Stimulated activated CD4-positive, alpha-beta T cell treated with anti-CD3 and anti-CD28 coated beads, Interleukin-15, amount 100 ng/mL, for 48 hours (primary cell): Measurements from ENCODE around the gene ITPRIP.

Experiments
- DNase-seq, 2 donors: peaks; one replicate each; pipeline ENCODE4 v3.0.0-alpha.2; 2020; ENCODE audit warnings: low read depth in 2 of 2

The ITPRIP gene

DNA sequence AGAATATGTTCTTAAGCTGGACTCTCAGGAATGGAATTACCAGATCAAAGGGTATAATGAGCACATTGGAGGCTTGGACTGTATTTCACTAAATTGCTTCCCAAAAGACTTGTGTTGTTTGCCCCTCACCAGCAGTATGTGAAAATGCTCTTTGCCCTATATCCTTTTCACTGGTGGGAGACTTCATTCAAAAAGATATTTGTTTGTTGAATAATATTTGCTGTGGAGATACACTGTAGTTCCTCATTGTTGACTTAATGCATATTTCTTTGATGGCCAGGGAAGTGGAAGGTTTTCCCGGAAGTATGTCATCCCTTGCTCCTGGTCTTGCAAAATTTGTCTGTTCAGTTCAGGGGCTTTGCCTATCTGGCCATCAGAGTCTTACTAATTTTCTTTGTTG, 49.9 kb downstream of the ITPRIP start:
- DNase-seq = no peak

DNA sequence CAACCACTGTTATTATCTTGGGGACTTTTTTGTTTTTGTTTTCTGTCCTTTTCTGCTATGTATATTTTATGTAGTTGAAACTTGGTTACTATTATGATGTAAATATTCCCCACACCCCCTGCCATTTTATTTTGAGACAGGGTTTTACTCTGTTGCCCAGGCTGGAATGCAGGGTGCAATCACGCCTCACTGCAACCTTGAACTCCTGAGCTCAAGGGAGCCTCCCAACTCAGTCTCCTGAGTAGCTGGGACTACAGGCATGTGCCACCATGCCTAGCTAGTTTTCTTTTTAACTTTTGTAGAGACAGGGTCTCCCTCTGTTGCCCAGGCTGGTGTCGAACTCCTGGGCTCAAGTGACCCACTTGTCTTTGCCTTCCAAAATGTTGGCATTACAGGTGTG, 51.3 kb downstream of the ITPRIP start:
- no peak for DNase-seq

DNA sequence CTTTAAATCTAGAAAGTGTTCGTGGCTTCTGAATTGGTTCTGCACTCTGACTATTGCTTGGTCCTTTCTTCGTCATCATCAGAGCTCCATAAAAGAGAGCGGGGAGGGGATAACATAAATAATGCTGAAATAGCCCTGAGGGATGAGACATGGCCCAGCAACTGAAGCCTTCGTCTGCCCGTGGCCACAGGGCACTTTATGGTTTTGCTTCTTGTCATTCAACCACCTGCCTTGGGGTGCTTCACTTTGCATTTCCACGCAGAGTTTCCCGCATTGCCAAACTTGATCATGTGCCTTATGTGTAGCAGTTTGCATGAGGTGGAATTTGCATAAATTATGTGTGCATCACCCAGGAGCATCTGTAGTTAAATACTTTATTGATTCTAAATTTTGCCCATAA, 53.4 kb downstream of the ITPRIP start:
- no peak for DNase-seq

DNA sequence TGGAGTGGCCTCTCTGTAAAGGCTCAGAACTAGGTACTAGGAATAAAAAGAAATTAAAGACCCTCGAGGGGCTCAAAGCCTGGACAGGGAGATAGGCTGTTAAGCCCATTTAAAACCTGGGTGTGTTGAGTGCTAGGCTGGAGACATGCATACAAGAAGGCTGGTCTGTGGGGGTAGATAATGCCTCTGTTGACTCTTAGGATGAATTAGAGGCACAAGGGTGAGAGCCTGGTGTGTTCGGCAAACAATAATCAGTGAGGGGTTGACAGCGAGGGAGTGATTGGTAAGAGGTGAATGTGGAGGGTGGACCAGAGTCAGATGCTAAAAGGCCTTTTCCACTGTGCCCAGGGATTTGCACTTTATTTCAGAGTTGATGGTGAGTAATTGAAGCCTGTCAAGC, 56.6 kb downstream of the ITPRIP start:
- no peak for DNase-seq

DNA sequence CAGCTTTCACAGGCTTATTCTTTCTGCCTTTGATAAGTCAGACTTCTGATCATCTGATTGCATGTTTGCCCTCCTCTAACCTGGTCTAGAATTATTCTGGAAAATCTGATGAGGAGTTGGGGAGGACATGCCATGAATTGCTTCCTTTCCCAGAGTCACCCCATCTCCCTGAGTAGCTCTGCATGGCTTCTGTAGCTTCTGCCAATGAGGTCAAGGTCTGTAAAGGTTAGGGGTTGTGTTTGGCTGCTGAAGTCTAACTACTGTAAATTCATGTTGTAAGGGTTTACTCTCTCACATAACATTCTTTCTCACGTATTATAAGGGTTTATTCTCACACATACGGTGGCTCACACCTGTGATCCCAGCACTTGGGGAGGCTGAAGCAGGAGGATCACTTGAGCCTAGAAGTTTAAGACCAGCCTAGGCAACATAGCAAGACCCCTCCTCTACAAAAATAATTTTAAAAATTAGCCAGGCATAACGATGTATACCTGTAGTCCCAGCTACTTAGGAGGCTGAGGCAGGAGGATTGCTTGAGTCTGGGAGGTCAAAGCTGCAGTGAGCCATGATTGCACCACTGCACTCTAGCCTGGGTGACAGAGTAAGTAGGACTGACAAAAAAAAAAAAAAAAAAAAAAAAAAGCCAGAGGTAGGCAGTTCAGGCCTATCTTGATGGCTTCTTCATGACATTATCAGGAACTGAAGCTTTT, 58.6 kb downstream of the ITPRIP start:
- no peak for DNase-seq

DNA sequence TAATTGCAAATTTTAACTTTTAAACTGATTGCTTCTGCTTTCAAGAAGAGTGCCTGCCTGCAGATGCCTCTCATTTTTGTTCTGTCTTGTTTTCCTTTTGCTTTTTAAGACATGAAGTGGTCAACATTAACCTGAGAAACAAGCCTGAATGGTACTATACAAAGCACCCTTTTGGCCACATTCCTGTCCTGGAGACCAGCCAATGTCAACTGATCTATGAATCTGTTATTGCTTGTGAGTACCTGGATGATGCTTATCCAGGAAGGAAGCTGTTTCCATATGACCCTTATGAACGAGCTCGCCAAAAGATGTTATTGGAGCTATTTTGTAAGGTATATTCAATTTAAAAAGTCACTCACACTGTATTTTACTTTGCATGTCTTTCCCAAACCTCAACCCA, 60.5 kb downstream of the ITPRIP start:
- DNase-seq = no peak

DNA sequence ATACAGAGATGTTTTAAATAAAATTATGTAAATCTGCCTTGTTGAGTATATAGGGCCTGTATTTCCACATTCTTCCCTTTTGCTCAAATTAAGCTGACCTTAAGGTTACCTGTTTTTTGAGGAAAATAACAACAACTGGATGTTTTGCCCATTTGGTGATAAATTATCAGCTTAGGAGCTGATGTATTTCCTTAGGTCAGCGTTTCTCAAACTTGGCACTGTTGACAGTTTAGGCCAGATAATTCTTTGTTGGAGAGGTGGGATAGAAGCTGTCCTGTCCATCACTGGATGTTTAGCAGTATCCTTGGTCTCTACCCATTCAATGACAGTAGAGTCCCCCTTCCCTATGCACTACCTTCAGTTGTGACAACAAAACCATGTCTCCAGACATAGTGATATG, 62.1 kb downstream of the ITPRIP start:
- no peak for DNase-seq

DNA sequence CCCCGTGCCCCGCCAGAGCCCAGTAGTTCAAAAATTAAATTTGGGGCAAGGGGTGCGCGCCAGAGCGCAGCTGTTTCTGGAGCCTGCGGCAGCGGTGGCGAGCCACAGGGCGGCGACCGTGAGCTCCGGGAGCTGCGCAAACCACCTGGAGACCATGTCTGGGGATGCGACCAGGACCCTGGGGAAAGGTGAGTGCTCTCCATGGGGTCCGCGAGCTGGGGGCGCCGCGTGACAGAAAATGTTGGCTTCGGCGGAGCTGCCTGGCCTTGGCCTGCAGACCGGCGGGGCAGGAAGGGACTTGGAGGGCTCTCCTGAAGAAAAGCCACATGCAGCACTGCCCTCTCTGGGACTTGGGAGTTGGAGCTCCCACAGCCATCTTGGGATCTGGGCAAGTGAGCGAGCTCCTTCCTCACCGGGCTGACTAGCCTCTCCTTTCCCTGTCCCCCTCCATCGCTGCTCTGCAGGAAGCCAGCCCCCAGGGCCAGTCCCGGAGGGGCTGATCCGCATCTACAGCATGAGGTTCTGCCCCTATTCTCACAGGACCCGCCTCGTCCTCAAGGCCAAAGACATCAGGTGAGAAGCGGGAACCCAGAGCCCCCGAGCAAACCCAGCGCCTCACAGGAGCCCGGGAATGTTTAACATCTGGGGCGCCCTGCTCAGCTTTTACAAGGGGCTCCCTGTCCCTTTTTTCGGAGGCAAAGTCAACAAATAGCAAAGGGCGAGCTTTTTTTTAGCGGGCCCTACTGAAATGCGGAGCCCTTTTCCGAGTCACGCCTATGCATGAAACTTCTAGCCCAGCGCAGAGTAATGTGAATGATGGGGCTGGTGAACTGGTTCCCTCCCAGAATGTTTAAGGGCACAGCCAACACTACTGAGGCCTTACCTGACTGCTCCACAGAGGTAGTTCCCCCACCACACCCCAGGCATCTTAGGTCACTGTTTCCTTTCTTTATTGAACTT, 63.2 kb downstream of the ITPRIP start:
- peak in 1 of 2 donors; percentile 45 for DNase-seq

DNA sequence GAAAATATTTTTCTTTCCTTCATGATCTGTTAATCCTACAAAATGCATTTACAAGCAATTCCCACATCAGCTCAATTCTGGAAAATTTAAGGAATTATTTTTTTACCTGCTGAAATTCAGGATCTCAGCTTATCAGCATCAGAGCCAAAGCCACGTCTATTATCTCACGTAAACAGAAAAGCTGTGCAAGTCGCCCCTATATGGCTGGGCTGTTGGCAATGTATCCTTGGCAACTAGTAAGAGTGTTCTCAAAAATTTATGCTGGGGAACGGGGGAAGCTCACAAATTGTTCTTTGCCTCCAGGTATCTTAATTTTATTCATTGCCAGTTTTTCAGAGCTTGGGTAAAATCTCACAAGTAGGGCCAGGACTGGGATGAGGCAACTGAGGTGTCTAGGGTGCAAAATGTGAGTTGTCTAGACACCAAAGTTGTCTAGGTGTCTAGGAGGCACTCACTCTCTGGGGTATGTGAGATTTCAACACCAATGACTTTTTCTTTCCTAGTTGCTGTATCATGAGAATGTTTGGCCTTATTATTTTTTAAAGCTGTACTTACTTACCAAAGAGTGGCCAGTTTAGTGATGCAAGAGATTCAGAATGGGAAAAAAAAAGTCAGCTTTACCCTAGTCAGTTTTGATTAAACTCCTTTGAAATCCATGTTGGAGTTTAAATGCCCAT, 64.2 kb downstream of the ITPRIP start:
- no peak for DNase-seq

DNA sequence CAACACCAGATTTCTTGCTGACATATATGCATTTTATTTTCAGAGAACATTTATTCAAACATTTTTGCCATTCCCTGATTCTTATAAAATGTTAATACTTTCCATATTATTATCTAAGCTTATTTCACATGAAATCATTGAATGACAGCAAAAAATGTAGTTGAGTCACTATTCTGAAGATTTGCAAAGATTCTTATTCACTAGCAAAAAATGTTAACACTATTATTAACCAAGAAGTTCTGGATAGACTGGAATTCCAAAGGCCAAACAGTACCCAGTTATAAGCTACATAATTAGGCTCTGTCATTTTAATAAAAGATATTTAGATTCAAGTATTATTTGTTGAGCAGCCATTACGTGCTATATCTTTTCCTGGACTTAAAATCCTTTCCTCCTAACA, 65.0 kb downstream of the ITPRIP start:
- DNase-seq = no peak

DNA sequence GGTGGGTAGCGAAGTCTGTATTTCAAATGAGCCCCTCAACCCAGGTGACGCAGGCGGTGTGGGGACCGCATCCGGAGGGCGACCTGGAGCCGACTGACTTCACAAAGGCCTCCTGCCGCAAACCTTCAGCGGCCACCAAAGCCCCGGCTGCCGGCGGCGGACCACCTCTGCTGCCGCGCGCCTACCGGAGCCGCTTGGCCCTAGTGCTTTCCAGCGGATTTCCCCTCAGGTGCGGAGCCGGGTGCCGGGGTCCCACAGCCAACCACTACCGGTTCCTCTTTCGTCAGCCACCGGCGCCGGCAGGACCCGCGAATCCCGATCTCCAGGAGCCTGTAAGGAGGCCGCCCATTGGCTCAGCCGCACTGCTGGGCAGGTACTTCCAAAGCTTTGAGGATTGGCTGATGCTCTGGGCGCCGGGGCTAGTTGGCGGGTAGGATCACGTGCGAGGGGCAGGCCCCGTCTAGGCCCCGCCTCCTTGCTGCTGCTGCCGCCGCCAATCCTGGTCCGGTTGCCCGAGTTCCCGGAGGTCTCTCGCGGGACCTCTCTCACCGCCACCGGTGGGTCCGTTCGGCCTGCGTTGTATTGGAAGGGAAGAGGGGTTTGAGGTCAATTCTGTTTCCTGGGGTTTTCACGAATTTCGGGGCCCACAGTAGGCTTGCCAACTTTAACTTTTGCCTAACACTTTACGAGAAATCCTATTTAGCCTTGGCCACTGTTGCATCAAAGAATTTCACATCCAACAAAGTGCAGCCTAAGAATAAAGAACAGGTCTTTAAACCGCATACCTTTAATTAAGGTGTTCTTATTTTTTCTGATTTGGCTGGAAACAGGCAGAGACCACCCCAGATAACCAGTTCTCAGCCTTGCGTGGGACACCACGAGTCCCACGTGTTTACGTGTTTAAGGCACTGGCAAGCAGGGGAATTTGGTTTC, 69.3 kb downstream of the ITPRIP start, which contains the start of gene GSTO2:
TSS of gene GSTO2 (plus strand) at position 472 of the 933 bp plus-strand sequence. CDS start 5,732 bp downstream, outside the sequence.
- DNase-seq = peak; percentile 95 to 99

DNA sequence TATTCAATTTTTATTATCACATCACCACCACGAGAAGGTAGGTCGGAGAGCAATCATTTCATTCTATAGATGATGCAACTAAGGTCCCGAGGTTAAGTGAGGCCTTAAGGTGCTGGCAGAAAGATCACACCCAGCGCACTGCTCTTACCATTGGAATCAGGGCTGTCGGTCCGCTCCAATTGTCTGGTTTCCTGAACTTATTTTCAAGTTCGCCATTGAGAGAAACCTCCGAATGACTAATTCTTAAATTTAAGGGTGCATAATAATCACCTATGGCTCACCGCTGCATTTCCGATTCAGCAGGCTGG, 69.9 kb downstream of the ITPRIP start:
- DNase-seq = no peak

DNA sequence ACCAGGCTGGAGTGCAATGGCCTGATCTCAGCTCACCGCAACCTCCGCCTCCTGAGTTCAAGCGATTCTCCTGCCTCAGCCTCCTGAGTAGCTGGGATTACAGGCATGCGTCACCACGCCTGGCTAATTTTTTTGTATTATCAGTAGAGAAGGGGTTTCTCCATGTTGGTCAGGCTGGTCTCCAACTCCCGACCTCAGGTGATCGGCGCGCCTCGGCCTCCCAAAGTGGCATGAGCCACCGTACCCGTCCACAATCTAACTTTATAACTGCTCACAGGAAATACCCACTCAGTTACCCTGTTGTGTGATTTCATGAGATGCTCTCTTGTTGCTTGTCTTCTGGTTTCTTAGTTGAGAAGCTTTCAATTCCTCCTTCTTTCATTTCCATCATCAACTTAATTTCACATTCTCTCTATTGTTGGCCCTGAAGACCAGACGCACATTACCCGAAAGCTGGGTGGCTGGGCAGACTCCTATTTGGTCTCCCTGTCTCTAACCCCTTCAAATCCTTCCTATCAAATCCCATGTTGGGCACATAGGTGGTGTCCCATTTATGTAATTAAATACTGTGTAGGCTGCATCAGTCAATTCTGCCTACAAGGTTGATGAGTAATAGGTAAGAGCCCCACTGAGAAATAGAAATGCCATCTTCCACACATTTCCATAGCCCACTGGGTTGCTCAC, 70.4 kb downstream of the ITPRIP start:
- DNase-seq = no peak

DNA sequence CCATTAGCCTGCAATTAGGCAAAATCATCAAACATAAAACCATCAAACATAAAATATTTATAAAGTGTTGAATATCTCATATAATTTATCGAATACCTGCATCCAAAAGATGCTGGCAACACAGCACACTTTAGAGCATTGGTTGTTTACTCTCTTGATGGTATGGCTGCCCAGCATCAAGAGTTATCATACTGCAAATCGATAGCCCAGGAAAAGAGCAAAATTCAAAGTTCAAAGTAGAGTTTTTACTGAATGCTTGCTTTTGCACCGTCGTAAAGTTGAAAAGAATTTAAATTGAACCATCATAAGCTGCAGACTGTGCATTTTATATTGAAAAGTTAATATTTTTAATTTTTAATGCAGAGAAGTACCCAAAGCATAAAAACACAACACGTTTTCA, 73.5 kb downstream of the ITPRIP start:
- no peak for DNase-seq

DNA sequence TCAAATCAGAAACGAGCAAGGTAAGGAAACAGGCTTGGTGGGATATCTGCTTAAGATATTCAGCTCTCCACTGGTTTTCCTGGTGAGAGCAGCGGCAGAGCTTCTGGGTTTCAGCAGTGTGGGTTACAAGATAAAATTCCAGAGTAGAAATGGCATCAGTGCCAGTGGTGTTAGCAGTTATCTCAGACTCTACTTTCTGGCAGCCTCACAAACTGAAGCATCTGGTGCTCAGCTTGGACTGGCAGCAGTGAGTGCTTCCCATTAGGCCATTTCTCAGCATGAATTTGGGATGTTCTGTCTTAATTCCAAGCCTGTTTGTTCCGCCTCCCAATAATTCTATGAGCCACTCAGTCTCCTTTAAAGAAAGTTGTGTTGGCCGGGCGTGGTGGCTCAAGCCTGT, 76.2 kb downstream of the ITPRIP start:
- DNase-seq = no peak

DNA sequence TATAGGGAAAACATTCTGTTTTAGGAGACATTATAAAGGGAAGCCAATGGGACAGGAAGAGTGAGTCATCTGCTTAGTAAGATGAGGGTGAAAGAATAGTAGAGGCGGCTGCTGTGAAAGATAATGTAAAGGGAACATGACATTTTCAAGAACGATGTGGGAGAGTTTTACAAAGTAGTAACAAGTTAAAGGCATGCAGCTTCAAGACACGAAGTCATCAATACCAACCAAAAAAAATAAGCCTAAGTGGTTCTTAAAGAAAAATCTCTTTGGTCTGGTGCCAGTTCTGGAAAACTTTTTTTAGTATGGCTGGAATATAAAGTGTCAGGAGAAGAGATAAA, 77.5 kb downstream of the ITPRIP start:
- no peak for DNase-seq

DNA sequence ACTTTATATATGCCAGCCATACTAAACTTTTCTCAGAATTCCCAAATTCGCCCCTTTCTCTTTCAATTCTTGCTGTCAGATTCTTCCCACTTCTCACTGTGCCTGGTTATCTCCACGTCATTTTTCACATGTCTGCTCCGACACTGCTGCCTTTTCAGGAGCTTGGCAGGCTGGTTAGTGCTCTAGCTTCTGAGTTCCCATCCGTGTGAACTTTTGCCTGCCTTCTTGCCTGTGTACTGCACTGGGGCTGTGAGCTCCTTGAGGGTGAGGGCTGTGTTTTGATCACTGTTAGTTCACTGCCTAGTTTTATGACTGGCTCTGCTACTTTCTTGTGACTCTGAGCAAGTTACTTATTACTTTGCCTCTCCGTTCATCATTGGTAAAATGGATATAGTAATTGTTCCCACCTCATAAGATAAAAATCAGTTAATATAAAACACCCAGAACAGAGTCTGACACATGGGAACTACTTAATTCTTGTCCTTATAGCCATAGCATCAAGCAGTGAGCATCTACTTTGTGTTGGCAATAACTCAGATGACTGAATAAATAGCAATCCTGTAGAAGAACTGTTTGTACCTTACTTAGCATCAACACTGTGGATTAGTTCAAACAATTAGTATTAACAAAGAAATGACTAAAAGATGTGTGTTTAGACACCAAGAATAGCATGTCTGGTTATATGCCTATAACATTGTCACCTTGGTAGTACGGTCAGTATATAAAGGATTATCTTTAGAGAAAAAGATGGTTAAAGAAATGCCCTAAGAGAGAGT, 78.1 kb downstream of the ITPRIP start:
- DNase-seq = no peak
